HG03025 (cell line): ENCODE results near the gene GRIN3B.

Experiments used
- ATAC-seq: cut with Tn5 transposase; IDR thresholded peaks from one replicate; pipeline ENCODE4 v1.9.1; 2021; ENCODE audit warnings: mild to moderate bottlenecking, moderate library complexity; ENCODE audit not compliant: unreplicated experiment, low FRiP score

The GRIN3B gene

DNA sequence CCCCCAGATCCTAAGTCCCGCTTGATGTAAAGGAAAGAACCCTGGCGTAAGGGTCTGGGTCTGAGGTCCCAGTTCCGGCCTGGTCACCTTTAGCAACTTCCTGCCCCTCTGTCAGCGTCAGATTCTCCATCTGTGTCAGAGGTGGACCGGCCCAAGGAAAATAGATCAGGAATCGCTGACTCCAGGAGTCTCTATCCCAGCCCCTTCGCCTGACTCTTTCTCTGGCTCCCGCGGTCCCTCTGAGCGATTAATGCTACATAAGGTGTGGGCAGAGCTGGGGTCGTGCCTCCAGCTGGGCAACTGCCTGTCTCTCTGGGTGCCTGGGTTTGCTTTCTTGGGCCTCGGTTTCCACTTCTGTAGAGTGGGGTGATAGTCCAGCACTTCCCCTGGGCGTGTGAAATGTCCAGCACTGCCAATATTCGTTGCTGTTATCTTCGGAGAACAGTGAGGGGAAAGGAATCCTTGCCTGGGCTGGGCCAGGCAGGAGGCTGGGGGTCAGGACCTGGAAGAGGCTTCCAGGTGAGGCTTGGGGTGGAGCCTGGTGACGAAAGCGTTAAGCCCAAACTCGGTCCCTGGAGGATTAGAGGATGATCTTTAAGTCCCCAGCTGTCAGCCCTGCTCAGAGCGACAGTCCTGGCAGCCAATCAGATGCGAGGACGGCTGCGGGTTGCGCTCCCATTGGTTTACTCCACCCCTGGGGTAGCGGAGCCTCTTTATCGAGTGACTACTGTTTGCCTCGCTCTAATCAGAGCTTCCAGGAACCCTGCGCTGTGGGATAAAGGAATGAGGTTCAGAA, 40.5 kb downstream of the GRIN3B start:
- peak; percentile 33 for ATAC-seq

DNA sequence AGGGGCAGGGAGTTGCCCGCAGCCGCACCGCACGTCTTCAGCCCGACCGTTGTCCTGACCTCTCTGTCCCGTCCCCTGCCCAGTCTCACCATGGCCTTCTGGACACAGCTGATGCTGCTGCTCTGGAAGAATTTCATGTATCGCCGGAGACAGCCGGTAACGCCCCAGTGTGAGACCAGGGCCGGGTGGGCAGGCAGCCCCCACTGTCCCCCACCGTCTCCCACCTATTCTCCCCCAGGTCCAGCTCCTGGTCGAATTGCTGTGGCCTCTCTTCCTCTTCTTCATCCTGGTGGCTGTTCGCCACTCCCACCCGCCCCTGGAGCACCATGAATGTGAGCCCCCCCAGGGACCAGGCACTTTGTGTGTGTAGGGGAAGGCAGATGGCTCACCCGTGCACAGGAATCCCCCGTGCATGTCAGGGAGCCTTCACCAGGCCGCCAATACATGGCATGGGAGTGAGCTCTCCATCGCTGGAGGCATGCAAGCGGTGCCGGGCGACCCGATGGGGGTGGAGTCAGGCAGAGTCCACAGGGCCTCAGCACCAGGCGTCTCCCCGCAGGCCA, 41.1 kb downstream of the GRIN3B start:
- no peak for ATAC-seq

DNA sequence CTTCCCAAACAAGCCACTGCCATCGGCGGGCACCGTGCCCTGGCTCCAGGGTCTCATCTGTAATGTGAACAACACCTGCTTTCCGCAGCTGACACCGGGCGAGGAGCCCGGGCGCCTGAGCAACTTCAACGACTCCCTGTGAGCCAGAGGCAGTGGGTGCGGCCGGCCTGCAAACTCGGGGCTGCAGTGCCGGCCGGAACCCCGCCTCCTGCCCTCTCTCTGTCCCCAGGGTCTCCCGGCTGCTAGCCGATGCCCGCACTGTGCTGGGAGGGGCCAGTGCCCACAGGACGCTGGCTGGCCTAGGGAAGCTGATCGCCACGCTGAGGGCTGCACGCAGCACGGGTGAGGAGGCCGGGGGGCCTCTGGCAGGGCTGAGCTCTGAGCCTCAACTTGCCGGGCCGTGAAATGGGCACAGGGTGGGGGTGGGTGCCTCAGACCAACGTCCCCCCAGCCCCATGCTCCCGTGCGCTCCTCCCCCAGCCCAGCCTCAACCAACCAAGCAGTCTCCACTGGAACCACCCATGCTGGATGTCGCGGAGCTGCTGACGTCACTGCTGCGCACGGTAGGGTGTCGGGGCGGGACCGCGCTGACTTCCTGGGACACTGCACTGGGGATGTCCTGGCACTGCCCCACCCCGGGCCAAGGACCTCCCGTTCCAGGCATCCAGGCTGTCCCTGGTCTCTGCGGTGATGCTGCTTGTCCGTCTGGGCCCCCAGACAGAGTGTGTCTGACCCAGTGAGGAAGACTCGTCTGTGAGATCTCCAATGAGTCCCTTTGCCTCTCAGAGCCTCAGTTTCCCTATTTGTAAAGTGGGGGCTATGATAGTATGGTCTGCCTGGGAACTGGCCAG, 41.8 kb downstream of the GRIN3B start:
- no peak for ATAC-seq

DNA sequence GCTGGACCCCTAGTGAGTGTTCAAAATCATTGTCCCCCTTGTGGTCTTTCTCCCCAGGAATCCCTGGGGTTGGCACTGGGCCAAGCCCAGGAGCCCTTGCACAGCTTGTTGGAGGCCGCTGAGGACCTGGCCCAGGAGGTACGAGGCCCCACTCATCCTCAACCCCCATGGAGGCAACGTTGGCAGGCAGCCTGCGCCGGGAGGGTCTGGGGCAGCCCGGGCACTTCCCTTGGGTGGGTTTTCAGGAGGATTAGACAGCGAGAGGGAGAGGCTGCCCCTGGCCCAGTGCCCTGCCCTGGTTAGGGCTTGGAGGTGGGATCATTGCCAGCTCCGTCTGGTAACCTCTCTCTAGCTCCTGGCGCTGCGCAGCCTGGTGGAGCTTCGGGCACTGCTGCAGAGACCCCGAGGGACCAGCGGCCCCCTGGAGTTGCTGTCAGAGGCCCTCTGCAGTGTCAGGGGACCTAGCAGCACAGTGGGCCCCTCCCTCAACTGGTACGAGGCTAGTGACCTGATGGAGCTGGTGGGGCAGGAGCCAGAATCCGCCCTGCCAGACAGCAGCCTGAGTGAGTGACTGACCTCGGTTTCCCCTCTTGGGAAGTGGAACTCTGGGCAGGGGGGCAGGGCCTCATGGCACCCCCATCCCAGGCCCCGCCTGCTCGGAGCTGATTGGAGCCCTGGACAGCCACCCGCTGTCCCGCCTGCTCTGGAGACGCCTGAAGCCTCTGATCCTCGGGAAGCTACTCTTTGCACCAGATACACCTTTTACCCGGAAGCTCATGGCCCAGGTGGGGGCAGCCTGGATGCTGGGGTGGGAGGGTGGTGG, 42.7 kb downstream of the GRIN3B start:
- no peak for ATAC-seq

DNA sequence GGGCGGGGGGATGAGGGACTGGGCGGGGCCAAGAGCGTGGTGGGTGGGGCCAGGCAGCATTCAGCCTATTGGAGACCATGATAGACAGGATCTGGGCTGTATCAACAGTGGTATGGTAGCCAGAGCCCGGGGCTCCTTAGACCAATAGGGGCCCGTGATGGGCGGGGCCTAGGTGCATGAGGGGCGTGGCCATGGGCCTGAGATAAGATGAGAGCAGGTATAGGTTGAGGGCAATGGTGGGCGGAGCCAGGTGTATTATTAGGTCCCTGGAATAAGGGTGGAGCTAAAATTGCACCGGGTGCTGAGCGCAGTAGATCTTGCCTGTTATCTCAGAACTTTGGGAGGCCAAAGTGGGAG, 45.0 kb downstream of the GRIN3B start:
- ATAC-seq, result no peak

DNA sequence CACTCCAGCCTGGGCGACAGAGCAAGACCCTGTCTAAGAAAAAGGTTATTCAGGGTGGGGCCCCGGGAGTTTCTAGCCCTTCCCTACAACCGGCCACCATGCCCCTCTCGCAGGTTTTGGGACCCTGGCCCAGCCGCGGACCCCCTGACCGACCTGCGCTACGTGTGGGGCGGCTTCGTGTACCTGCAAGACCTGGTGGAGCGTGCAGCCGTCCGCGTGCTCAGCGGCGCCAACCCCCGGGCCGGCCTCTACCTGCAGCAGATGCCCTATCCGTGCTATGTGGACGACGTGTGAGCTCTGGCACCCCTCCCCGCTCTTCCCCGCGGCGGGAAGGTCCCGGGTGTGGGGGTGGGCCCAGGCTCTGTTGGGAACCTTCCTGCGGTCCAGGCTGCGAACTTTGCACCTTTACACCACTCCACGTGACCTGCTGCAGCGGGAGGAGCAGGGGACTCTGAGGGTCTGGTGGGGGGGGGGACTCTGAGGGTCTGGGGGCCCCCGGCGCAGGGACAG, 46.0 kb downstream of the GRIN3B start:
- ATAC-seq, result no peak

DNA sequence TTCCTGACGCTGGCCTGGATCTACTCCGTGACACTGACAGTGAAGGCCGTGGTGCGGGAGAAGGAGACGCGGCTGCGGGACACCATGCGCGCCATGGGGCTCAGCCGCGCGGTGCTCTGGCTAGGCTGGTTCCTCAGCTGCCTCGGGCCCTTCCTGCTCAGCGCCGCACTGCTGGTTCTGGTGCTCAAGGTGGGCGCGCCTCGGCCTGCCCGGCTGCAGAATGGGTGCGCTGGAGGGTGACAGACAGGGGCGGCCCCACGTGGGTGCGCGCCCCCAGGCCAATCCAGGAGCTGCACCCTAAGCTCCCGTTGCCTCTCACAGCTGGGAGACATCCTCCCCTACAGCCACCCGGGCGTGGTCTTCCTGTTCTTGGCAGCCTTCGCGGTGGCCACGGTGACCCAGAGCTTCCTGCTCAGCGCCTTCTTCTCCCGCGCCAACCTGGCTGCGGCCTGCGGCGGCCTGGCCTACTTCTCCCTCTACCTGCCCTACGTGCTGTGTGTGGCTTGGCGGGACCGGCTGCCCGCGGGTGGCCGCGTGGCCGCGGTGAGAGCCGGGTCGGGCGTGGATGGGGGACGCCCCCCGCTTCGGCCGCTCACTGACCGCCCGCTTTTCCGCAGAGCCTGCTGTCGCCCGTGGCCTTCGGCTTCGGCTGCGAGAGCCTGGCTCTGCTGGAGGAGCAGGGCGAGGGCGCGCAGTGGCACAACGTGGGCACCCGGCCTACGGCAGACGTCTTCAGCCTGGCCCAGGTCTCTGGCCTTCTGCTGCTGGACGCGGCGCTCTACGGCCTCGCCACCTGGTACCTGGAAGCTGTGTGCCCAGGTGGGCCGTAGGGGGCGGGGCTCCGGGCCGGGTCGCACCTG, 46.8 kb downstream of the GRIN3B start:
- ATAC-seq, result no peak

DNA sequence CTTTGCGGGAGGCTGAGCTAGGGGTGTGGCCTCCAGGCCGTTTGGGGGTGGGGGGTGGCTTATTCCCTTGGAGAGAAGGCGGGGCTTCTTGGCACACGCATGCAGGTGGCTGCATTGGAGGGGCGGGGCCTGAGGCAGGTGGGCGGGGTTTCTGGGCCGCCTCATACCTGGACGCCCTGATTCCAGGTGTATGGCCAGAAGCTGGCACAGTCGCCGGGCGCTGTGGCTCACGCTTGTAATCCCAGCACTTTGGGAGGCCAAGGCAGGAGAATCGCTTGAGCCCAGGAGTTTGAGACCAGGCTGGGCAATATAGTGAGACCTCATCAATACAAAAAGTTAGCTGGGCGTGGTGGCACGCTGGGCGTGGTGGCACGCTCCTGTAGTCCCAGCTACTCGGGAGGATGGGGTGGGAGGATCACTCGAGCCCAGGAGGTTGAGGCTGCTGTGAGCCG, 47.5 kb downstream of the GRIN3B start:
- ATAC-seq, result no peak

DNA sequence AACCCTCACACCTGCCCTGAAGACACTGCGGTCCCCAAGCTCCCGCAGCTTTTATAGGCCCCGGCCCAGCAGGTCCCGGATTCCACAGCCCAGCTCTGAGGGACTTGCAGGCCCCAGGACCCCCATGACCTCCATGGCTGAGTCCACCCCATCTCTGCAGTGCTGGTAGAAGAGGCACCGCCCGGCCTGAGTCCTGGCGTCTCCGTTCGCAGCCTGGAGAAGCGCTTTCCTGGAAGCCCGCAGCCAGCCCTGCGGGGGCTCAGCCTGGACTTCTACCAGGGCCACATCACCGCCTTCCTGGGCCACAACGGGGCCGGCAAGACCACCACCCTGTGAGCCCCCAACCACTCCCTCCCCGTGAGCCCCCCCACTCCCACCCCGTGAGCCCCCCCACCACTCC, 48.9 kb downstream of the GRIN3B start:
- no peak for ATAC-seq

DNA sequence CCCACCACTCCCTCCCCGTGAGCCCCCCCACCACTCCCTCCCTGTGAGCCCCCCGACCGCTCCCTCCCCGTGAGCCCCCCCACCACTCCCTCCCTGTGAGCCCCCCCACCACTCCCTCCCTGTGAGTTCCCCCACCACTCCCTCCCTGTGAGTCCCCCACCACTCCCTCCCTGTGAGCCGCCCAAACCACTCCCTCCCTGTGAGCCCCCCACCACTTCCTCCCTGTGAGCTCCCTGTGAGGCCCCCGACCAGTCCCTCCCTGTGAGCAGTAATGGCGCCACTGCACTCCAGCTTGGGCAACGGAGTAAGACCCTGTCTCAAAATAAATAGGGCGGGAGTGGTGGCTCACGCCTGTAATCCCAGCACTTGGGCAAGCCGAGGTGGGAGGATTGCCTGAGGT, 49.6 kb downstream of the GRIN3B start:
- no peak for ATAC-seq

DNA sequence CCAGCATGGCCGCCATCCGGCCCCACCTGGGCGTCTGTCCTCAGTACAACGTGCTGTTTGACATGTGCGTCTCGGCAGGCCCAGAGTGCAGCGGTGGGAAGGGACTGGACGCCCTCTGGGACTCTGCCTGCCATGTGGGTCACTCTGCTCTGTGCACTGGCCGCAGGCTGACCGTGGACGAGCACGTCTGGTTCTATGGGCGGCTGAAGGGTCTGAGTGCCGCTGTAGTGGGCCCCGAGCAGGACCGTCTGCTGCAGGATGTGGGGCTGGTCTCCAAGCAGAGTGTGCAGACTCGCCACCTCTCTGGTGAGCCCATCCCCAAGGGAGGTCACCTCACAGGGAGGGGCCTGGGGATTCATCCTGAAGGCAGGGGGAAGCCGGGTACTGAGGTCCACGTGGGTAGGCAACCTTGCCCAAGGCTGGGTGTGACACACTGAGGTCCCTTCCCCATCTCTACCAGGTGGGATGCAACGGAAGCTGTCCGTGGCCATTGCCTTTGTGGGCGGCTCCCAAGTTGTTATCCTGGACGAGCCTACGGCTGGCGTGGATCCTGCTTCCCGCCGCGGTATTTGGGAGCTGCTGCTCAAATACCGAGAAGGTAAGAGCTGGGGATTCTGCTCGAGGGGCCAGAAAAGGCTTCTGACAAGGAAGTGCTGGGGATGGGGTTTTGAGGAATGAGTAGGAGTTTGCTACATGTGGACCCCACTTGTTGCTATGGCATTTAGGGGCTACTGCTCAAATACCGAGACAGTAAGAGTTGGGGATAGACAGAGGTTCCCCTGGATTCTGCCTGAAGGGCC, 51.0 kb downstream of the GRIN3B start:
- ATAC-seq, result no peak

DNA sequence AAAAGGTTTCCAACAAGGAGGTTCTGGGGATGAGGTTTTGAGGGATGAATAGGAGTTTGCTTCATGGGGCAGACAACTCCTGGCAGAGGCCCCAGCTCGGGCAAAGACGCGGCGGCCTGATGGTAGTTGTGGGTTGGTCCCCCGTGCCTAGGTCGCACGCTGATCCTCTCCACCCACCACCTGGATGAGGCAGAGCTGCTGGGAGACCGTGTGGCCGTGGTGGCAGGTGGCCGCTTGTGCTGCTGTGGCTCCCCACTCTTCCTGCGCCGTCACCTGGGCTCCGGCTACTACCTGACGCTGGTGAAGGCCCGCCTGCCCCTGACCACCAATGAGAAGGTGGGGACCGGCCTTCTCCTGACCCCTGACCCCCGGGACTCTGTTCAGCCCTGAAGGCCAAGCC, 51.6 kb downstream of the GRIN3B start:
- no peak for ATAC-seq

DNA sequence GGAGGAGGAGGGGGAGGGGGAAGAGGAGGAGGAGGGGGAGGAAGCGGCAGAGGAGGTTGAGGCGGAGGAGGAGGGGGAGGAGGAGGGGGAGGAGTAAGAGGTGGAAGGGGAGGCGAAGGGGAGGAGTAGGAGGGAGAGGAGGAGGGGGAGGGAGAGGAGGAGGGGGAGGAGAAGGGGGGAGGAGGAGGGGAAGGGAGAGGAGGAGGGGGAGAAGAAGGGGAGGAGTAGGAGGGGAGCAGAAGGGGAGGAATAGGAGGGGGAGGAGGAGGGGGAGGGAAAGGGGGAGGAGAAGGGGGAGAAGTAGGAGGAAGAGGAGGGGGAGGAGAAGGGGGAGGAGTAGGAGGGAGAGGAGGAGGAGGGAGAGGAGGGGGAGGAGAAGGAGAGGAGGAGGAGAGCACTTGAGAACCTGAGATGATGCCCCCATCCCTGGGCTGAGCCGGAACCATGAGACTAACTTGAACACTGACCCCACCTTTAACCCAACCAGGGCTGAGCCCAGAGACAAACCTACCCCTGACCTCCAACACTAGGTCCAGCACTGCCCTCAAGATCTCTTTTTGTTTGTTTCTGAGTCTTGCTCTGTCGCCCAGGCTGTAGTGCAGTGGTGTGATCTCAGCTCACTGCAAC, 52.2 kb downstream of the GRIN3B start:
- ATAC-seq, result no peak

DNA sequence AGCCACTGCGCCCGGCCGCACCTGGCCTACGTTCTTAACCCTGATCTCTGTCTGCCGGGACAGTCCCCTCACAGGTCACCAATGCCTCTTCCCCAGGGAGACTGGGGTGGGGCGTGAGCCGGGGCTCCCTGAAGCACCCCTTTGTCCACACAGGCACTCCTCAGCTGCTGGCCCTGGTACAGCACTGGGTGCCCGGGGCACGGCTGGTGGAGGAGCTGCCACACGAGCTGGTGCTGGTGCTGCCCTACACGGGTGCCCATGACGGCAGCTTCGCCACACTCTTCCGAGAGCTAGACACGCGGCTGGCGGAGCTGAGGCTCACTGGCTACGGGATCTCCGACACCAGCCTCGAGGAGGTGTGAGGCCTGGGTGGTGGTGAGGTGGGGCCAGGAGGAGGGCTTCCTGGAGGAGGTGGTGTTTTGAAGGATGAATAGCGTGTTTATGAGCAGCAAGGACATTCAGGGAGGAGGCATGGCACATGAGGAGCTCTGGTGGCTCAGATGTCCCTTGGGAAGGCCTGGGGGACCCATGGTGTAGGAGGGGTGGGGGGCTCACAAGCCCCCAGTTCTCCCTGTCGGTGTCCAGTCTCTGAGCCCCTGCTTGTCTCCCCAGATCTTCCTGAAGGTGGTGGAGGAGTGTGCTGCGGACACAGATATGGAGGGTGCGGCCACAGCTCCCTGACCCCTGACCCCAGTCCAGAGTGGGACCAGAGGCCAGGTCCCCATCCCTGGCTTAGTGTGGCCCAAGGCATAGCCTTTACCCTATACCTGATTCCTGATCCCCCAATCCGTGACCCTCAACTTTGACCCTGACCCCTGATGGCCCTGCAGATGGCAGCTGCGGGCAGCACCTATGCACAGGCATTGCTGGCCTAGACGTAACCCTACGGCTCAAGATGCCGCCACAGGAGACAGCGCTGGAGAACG, 53.2 kb downstream of the GRIN3B start:
- no peak for ATAC-seq

DNA sequence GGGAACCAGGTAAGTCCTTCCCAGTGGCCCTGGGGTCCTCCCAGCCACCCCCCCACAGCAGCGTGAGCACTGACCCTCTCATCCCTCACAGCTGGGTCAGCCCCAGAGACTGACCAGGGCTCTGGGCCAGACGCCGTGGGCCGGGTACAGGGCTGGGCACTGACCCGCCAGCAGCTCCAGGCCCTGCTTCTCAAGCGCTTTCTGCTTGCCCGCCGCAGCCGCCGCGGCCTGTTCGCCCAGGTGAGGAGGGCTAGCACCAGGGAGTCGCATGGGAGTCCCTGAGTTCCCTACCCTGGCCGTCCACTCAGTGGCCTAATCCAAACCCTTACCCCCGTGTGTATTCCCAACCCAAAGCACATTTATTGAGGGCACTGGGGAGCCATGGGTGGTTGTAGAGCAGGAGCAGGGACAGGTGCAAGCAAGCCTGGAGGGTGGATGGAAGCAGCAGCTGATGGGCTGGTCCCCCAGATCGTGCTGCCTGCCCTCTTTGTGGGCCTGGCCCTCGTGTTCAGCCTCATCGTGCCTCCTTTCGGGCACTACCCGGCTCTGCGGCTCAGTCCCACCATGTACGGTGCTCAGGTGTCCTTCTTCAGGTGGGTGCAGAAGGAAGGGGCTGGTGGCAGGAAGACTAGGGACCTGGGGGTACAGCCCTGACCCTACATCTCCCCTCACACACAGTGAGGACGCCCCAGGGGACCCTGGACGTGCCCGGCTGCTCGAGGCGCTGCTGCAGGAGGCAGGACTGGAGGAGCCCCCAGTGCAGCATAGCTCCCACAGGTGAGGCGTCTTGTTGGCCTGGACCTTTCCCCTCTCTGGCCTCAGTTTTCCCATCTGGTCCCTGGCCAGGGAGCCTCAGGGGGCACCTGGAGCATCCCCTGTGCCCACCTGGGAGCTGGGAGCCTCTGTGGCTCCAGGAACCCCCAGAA, 54.1 kb downstream of the GRIN3B start:
- ATAC-seq, result no peak

DNA sequence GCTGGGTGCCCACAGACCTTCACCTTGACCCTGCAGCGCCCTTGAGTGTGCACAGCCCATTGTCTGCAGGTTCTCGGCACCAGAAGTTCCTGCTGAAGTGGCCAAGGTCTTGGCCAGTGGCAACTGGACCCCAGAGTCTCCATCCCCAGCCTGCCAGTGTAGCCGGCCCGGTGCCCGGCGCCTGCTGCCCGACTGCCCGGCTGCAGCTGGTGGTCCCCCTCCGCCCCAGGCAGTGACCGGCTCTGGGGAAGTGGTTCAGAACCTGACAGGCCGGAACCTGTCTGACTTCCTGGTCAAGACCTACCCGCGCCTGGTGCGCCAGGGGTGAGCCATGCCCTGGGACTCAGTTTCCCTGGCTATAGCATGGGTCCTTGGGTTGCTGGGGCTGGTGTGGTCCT, 54.8 kb downstream of the GRIN3B start:
- no peak for ATAC-seq
